C4-2B (cell line): ENCODE measurements around the gene CARD6.

ENCODE experiments used
- CTCF ChIP-seq: fragments of 450-650 bp; conservative IDR thresholded peaks from 2 replicates; pipeline ENCODE4 v1.5.1; 2017; ENCODE audit warnings: mild to moderate bottlenecking
- ZFX ChIP-seq: fragments of 450-650 bp; IDR thresholded peaks from 2 replicates; pipeline ENCODE4 v1.6.1; 2017

GRCh38 chr5:40853632-40854192 is 12.5 kb downstream of the CARD6 start:
- TF ChIP-seq CTCF (no peak), ZFX (no peak)
